ENCODE results near the gene TSPAN10.

TSPAN10 gene

GRCh38 chr17:81690549-81690948, 53.6 kb downstream of the TSPAN10 start:
- no peak for FAIRE-seq

GRCh38 chr17:81691196-81691595, 54.2 kb downstream of the TSPAN10 start:
- no peak for FAIRE-seq

GRCh38 chr17:81691608-81692007, 54.6 kb downstream of the TSPAN10 start:
- FAIRE-seq = no peak

GRCh38 chr17:81693509-81694210, 56.7 kb downstream of the TSPAN10 start:
- FAIRE-seq = no peak

GRCh38 chr17:81694810-81695209, 57.8 kb downstream of the TSPAN10 start:
- FAIRE-seq = no peak

- FAIRE-seq = no peak
Measured at GRCh38 chr17:81695211-81695610, 58.2 kb downstream of the TSPAN10 start.

- no peak for FAIRE-seq
Measured at GRCh38 chr17:81695801-81696200, 58.8 kb downstream of the TSPAN10 start.

GRCh38 chr17:81696218-81696941, 59.4 kb downstream of the TSPAN10 start:
- FAIRE-seq = no peak

GRCh38 chr17:81697261-81698044, 60.5 kb downstream of the TSPAN10 start:
- FAIRE-seq = no peak
